HL-60 (cell line): Measurements from ENCODE around the gene WWC1.

ENCODE experiments used
- DNase-seq, 2 experiments: peaks; one replicate each; pipeline ENCODE4 v3.0.0-alpha.2; 2010 to 2020; ENCODE audit warnings: low read depth in 1 of 2, low spot score in 1 of 2
- H3K27ac ChIP-seq: fragments of 250-450 bp; sonication (Bioruptor Pico); replicated peaks from 2 replicates; pipeline ENCODE4 v1.5.1; 2020; ENCODE audit warnings: mild to moderate bottlenecking, moderate library complexity
- H3K27me3 ChIP-seq: fragments of 250-450 bp; sonication (Bioruptor Pico); 2 replicates; pipeline ENCODE4 v1.5.1; 2021; ENCODE audit warnings: mild to moderate bottlenecking, moderate library complexity; ENCODE audit not compliant: insufficient read depth, poor library complexity, severe bottlenecking
- H3K4me3 ChIP-seq: replicated peaks from 2 replicates; pipeline ENCODE4 v1.5.1; 2011; ENCODE audit warnings: mild to moderate bottlenecking, control low read depth, low read length; ENCODE audit not compliant: insufficient read depth
- GABPA ChIP-seq: IDR thresholded peaks from 2 replicates; pipeline ENCODE4 v1.6.1; 2012; ENCODE audit warnings: low read depth
- POLR2AphosphoS5 ChIP-seq: IDR thresholded peaks from 2 replicates; pipeline ENCODE4 v1.6.1; 2012; ENCODE audit warnings: low read depth
- SPI1 ChIP-seq: IDR thresholded peaks from 2 replicates; pipeline ENCODE4 v1.6.1; 2012; ENCODE audit warnings: low read depth, mild to moderate bottlenecking, borderline replicate concordance
- TF ChIP-seq, protein P1 (sequence below): IDR thresholded peaks from one replicate; pipeline ENCODE4 v1.5.1; 2011; ENCODE audit warnings: low read length, control low read depth, inconsistent platforms; ENCODE audit not compliant: insufficient read depth
- TF ChIP-seq, protein P2 (sequence below): IDR thresholded peaks from 2 replicates; pipeline ENCODE4 v1.6.1; 2012; ENCODE audit warnings: low read depth; ENCODE audit not compliant: insufficient replicate concordance

Gene WWC1

DNA sequence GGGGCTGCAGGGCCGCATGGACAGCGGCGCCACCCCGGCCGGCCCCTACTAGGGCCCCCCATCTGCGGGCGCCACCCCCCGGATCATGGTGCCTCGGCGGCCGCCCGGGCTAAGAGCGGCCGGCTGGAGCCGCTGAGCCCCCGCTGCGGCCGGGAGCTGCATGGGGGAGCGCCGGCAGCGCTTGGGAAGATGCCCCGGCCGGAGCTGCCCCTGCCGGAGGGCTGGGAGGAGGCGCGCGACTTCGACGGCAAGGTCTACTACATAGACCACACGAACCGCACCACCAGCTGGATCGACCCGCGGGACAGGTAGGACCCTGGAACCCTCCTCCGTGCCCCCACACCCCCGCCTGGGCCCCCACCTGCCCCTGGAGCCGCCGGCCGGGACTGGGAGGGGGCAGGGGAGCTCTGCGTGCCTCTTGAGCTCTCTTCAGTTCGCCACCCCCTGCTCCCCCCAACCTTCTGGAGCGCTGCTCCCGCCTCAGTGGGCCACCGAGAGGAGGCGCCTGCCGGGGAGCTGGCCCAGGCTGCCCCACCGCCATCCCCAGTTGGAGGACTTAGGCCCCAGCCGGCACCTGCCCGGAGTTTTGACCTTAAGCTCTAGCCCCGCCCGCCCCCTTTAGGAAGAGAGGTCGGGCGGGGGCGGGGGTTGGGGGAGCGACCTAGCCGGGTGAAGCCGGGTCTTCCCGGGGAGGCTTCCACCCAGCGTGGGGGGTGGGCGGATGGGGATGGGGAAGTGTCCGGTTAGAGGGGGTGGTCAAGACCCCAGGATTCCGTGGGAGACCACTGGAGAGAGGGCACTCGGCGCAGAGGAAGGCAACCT, 730 bp downstream of the WWC1 start:
- no peak for DNase-seq
- Histone ChIP-seq H3K27ac (no peak overlapping the region), H3K27me3 (peaks cover 31% of the 10 kb centered on the region), H3K4me3 (peak overlapping the region; percentile 21)
- TF ChIP-seq, protein P1, sequence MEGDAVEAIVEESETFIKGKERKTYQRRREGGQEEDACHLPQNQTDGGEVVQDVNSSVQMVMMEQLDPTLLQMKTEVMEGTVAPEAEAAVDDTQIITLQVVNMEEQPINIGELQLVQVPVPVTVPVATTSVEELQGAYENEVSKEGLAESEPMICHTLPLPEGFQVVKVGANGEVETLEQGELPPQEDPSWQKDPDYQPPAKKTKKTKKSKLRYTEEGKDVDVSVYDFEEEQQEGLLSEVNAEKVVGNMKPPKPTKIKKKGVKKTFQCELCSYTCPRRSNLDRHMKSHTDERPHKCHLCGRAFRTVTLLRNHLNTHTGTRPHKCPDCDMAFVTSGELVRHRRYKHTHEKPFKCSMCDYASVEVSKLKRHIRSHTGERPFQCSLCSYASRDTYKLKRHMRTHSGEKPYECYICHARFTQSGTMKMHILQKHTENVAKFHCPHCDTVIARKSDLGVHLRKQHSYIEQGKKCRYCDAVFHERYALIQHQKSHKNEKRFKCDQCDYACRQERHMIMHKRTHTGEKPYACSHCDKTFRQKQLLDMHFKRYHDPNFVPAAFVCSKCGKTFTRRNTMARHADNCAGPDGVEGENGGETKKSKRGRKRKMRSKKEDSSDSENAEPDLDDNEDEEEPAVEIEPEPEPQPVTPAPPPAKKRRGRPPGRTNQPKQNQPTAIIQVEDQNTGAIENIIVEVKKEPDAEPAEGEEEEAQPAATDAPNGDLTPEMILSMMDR: no peak
- TF ChIP-seq POLR2AphosphoS5 (no peak), SPI1 (no peak), GABPA (no peak)
- TF ChIP-seq, protein P2, sequence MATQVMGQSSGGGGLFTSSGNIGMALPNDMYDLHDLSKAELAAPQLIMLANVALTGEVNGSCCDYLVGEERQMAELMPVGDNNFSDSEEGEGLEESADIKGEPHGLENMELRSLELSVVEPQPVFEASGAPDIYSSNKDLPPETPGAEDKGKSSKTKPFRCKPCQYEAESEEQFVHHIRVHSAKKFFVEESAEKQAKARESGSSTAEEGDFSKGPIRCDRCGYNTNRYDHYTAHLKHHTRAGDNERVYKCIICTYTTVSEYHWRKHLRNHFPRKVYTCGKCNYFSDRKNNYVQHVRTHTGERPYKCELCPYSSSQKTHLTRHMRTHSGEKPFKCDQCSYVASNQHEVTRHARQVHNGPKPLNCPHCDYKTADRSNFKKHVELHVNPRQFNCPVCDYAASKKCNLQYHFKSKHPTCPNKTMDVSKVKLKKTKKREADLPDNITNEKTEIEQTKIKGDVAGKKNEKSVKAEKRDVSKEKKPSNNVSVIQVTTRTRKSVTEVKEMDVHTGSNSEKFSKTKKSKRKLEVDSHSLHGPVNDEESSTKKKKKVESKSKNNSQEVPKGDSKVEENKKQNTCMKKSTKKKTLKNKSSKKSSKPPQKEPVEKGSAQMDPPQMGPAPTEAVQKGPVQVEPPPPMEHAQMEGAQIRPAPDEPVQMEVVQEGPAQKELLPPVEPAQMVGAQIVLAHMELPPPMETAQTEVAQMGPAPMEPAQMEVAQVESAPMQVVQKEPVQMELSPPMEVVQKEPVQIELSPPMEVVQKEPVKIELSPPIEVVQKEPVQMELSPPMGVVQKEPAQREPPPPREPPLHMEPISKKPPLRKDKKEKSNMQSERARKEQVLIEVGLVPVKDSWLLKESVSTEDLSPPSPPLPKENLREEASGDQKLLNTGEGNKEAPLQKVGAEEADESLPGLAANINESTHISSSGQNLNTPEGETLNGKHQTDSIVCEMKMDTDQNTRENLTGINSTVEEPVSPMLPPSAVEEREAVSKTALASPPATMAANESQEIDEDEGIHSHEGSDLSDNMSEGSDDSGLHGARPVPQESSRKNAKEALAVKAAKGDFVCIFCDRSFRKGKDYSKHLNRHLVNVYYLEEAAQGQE: no peak

DNA sequence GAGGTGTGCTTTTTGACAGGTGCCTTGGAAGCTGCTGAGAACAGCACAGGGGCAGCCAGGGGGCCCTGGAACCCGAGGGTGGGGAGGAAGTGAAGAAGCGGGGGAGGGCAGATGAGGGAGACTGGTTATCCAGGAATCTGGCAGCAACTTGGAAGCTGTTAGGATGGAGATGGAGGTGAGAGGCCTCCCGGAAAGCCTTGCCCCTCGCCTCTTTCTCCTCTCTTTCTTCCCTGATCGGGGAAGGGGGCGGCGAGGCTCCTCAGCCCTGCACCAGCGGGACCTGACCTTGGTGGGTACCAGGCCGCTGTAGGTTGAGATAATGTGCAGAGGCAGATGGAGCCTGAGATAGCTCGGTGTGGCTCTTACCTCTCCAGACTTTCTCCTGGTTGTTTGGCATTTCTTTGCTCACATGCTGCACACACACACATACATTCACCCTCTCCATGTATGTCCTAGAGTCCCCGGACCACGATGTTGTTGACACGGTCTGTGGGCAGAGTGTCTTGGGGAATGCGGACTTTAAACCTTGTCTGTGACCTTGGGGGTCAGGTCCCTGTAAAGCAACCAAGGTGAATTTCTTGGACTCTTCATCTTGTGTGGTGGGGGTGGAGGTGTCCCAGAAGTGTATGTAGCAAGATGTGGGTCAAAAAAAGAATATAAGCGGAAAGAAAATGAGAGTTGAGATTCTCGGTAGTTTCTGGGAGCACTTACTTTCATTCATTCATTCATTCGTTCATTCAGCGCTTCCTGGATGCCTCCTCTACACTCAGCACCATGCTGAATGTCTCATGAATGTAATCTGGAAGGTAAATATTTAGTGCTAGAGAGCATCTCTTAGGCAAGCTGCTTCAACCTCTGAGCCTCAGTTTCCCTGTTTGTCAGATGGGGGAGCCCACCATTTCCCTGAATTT, 1.6 kb downstream of the WWC1 start:
- no peak for TF ChIP-seq SPI1
- TF ChIP-seq, protein P2: no peak
- TF ChIP-seq, protein P1: no peak
- no peak for TF ChIP-seq POLR2AphosphoS5
- no peak for TF ChIP-seq GABPA
- H3K4me3 ChIP-seq: no peak overlapping the region
- no peak for DNase-seq
- H3K27ac ChIP-seq: no peak overlapping the region
- H3K27me3 ChIP-seq: peaks cover 31% of the 10 kb centered on the region

DNA sequence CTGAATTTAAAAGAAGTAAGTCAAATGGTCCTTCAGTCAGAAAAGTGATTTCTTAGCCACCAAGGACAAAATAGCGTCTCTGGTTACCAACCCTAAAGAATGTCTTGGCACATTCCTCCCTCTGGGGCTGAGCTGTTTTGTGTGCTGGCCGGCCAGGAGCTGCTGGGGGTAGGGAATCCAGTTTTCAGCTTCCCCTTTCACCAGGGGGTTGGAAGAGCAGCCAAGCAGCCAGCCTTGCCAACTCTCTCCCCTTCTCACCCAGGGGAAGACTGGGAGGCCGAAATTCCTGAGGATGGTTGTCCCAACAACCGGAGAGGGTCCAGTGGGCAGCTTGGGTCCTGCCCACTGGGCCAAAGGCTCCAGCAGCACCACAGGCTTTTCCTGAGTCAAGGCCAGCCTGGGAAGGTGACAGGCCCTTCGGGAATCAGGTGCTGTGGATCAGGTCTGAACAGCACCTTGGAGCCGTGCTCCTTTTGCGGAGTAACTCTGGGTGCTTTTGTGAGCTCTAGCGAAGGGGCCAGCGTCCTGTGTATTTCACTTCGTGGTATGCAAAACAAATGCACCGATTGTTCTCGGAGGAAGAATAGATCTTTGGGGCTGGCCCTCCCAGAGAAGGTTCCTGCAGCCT, 4.2 kb downstream of the WWC1 start:
- Histone ChIP-seq H3K27ac (no peak overlapping the region), H3K4me3 (no peak overlapping the region), H3K27me3 (peaks cover 25% of the 10 kb centered on the region)
- DNase-seq: no peak
- TF ChIP-seq, protein P2: no peak
- TF ChIP-seq GABPA (no peak), SPI1 (no peak), POLR2AphosphoS5 (no peak)
- TF ChIP-seq, protein P1: no peak
